ENCODE results near the gene SRMS.

The SRMS gene

DNA sequence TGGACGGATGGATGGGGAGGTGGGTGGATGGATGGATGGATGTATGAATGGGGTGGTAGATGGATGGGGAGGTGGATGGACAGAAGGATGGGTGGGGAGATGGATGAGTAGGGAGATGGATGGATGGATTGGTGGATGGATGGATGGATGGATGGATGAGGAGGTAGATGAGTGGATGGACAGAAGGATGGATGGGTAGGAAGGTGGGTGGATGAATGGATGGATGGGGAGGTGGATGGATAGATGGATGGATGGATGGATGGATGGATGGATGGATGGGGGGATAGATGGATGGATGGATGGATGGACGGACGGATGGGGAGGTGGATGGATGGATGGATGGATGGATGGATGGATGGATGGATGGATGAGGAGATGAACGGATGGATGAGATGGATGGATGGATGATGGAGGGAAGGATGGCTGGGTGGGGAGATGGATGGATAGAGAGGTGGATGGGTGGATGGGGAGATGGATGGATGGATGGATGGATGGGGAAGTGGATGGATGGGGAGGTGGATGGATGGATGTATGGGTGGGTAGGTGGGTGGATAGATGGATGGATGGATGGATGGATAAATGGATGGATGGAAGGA is 55.8 kb downstream of the SRMS start:
- no peak for DNase-seq (ENCODE audit: low read depth in 1 of 2, low spot score in 1 of 2)

DNA sequence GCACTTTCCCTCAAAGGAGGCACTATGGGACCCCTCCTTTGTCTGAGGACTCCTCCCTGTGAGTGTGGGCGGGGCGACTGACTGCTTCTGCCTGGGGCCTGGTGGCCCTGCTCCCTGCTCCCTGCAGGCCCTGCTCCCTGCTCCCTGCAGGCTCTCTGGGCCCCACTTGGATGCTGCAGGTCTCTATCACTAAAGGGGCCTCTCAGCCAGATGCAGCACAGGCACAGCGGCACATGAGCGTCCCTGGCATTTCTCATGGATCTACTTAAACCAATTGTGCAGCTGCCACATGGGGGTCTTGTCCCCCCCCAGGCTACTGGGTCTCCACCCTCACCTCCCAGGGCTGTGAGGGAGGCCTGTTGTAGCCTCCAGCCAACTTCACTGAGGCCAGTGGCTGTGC is 56.5 kb downstream of the SRMS start:
- DNase-seq (ENCODE audit: low read depth in 1 of 2, low spot score in 1 of 2), result no peak
